ENCODE results near the gene RAB43.

RAB43 gene

GRCh38 chr3:129130291-129130813, 8.7 kb upstream of the RAB43 start:
- Mint-ChIP-seq H3K36me3 (ENCODE audit: low read depth) (peaks cover 77% of the 10 kb centered on the region), H3K27ac (no peak overlapping the region), H3K9me3 (no peaks in the 10 kb centered on the region), H3K4me3 (no peak overlapping the region), H3K27me3 (no peaks in the 10 kb centered on the region), H3K4me1 (ENCODE audit: low read depth) (peaks cover 12% of the 10 kb centered on the region)
- no peak for DNase-seq

DNA sequence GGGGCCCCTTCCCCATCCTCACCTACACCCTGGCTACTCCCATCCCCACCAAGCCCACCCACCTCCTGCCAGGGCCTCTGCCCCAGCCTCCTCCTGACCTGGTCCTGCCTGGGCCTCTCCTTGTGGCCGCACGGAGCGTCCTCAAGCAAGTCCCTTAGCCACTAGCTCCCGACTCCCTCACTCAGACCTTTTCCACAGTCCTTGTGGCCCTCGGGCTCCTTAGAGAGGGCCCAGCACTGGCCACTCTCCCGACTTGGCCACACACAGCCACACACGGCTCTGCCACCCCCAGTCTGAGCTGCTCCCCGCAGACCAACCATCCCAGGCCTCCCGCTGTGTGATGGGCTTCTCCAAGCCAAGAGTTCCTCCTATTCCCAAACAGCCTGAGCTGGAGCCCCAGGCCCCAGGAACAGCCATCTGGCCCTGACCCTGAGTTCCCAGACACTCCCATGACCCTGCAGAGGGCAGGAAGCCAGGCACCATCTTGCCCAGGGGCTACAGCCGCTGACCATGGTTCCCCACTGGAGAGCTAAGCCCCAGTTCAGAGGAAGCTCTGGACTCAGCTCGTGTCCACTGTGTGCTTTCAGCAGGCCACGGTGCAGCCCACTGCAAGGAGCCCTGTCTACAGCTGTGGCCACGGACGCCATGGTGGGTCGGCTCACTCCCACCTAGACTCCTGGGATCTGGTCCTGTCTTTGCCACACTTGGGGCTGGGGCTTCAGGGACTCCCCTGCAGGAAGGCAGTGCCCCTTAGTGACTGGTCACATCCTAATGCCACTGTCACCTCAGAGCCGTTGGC, 7.0 kb upstream of the RAB43 start:
- H3K4me3 Mint-ChIP-seq, result no peak overlapping the region
- peaks cover 63% of the 10 kb centered on the region for H3K36me3 Mint-ChIP-seq (ENCODE audit: low read depth)
- H3K27me3 Mint-ChIP-seq, result no peaks in the 10 kb centered on the region
- H3K9me3 Mint-ChIP-seq, result no peaks in the 10 kb centered on the region
- peak overlapping the region; percentile 30 for H3K27ac Mint-ChIP-seq
- no peak for DNase-seq
- H3K4me1 Mint-ChIP-seq (ENCODE audit: low read depth), result peaks cover 13% of the 10 kb centered on the region

- H3K4me1 Mint-ChIP-seq (ENCODE audit: low read depth), result peaks cover 16% of the 10 kb centered on the region
- H3K27ac Mint-ChIP-seq, result peak overlapping the region; percentile 66
- peaks cover 46% of the 10 kb centered on the region for H3K36me3 Mint-ChIP-seq (ENCODE audit: low read depth)
- DNase-seq, result no peak
- no peak overlapping the region for H3K4me3 Mint-ChIP-seq
- H3K9me3 Mint-ChIP-seq, result no peaks in the 10 kb centered on the region
- H3K27me3 Mint-ChIP-seq, result no peaks in the 10 kb centered on the region
Observed at GRCh38 chr3:129126726-129127280, 5.2 kb upstream of the RAB43 start.

- peaks cover 39% of the 10 kb centered on the region for H3K36me3 Mint-ChIP-seq (ENCODE audit: low read depth)
- peaks cover 28% of the 10 kb centered on the region for H3K4me1 Mint-ChIP-seq (ENCODE audit: low read depth)
- H3K9me3 Mint-ChIP-seq, result no peaks in the 10 kb centered on the region
- no peaks in the 10 kb centered on the region for H3K27me3 Mint-ChIP-seq
- peak overlapping the region; percentile 86 for H3K27ac Mint-ChIP-seq
- peak overlapping the region; percentile 10 for H3K4me3 Mint-ChIP-seq
- DNase-seq, result no peak
Observed at GRCh38 chr3:129123314-129124060, 1.9 kb upstream of the RAB43 start.

DNA sequence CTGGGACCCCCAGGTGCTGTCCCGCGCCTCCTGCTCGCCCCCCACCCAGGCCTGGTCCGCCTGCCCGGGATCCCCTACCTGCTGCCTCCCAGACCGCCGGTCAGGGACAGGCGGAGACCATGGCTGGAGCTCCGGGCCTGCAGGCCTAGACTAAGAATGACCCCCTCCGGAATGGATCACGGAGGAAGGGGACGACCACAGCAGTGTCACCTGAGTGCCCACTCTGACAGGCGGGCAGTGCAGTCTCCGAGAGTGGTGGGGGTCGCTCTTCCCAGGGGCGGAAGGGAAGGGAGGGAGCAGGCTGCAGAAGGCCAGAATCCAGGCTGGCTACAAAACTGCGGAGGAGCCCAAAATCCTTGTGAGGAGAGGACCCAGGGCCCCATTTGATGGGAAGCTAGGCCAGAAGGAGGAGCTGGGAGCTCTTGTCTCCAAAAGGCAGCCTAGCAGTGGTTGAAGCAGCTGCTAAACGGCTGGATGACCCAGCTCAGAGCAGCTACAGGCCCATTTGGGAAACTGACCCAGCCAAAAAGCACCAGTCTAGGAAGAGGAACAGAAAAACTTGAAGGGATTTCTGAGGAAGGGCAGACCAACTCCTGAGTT, 908 bp upstream of the RAB43 start:
- peaks cover 39% of the 10 kb centered on the region for H3K36me3 Mint-ChIP-seq (ENCODE audit: low read depth)
- DNase-seq, result no peak
- peak overlapping the region; percentile 66 for H3K4me3 Mint-ChIP-seq
- H3K27me3 Mint-ChIP-seq, result no peaks in the 10 kb centered on the region
- H3K4me1 Mint-ChIP-seq (ENCODE audit: low read depth), result peaks cover 38% of the 10 kb centered on the region
- no peaks in the 10 kb centered on the region for H3K9me3 Mint-ChIP-seq
- H3K27ac Mint-ChIP-seq, result peak overlapping the region; percentile 86

GRCh38 chr3:129121016-129121791, 400 bp downstream of the RAB43 start:
- Mint-ChIP-seq H3K27ac (peak overlapping the region; percentile 94), H3K36me3 (ENCODE audit: low read depth) (peaks cover 46% of the 10 kb centered on the region), H3K9me3 (no peaks in the 10 kb centered on the region), H3K4me3 (peak overlapping the region; percentile 85), H3K27me3 (no peaks in the 10 kb centered on the region), H3K4me1 (ENCODE audit: low read depth) (peaks cover 50% of the 10 kb centered on the region)
- DNase-seq, result peak; percentile 82

- Mint-ChIP-seq H3K9me3 (no peaks in the 10 kb centered on the region), H3K36me3 (ENCODE audit: low read depth) (peaks cover 52% of the 10 kb centered on the region), H3K4me1 (ENCODE audit: low read depth) (peaks cover 56% of the 10 kb centered on the region), H3K4me3 (peak overlapping the region; percentile 85), H3K27ac (peak overlapping the region; percentile 91), H3K27me3 (no peaks in the 10 kb centered on the region)
- peak; percentile 91 for DNase-seq
Observed at GRCh38 chr3:129120254-129121004, 1.2 kb downstream of the RAB43 start.

- H3K9me3 Mint-ChIP-seq, result no peaks in the 10 kb centered on the region
- peaks cover 59% of the 10 kb centered on the region for H3K36me3 Mint-ChIP-seq (ENCODE audit: low read depth)
- peak overlapping the region; percentile 85 for H3K4me3 Mint-ChIP-seq
- H3K27me3 Mint-ChIP-seq, result no peaks in the 10 kb centered on the region
- H3K27ac Mint-ChIP-seq, result peak overlapping the region; percentile 91
- H3K4me1 Mint-ChIP-seq (ENCODE audit: low read depth), result peaks cover 63% of the 10 kb centered on the region
- DNase-seq, result no peak
Observed at GRCh38 chr3:129119365-129120100, 2.1 kb downstream of the RAB43 start.

DNA sequence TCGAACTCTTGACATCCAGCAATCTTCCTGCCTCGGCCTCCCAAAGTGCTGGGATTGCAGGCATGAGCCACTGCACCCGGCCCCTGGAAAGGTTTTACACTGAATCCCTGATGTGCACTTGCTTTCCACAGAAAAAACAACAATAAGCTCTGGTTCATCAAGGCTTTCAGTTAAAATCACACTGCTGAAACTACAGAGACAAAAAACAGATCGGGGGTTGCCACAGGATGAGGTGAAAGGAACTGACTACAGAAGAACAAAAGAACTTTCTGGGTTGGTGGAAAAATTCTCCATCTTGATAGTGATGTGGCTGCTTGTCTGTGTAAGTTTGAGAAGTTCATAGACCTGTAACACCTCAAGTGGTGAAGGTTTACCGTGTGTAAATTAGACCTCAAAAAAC, 2.9 kb downstream of the RAB43 start:
- Mint-ChIP-seq H3K4me3 (peak overlapping the region; percentile 85), H3K36me3 (ENCODE audit: low read depth) (peaks cover 67% of the 10 kb centered on the region), H3K9me3 (no peaks in the 10 kb centered on the region), H3K27ac (peak overlapping the region; percentile 91), H3K4me1 (ENCODE audit: low read depth) (peaks cover 71% of the 10 kb centered on the region), H3K27me3 (no peaks in the 10 kb centered on the region)
- peak; percentile 55 for DNase-seq

DNA sequence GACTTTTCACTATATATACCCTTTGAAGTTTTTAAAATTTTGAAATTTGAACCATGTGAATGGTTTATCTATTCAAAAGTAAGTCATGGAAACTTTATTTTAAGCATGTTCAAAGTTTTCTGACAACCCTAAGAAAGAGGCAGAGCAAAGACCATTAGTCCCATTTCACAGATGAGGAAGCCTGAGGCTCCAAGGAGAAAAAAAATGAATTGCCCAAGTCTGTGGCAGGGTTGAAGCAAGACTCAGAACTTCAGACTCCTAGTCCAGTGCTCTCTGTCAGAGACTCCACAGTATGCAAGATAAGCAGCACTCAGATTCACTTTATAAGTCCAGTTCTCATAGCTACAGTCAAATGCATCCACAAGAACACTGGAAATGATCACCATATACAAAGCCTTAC, 4.5 kb downstream of the RAB43 start:
- peaks cover 78% of the 10 kb centered on the region for H3K36me3 Mint-ChIP-seq (ENCODE audit: low read depth)
- H3K4me1 Mint-ChIP-seq (ENCODE audit: low read depth), result peaks cover 72% of the 10 kb centered on the region

DNA sequence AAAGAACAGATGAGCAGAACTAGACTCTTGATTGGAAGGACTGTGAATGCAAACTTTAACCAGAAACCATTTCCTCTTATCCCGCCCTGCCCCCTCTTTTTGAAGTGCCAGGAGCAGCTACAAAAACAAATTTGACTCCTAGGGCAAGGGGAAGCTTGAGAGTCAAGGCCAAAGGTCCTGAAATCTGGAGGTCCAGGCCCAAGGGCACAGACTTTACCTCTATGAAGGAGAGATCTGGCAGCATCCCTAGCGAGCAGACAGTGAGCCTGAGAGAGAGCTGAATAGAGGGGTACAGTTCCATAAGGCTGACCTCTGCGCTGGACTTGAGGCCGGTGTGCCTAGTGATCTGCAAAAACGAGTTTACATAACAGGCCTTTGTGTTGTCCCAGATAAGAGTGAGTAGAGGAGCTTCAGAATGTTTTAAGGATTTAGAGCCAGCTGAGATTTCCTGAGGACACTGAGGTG, 5.1 kb downstream of the RAB43 start:
- Mint-ChIP-seq H3K4me3 (peak overlapping the region; percentile 68), H3K27me3 (no peaks in the 10 kb centered on the region), H3K36me3 (ENCODE audit: low read depth) (peaks cover 81% of the 10 kb centered on the region), H3K4me1 (ENCODE audit: low read depth) (peaks cover 74% of the 10 kb centered on the region), H3K9me3 (no peaks in the 10 kb centered on the region), H3K27ac (peak overlapping the region; percentile 91)
- DNase-seq, result no peak

More for the DNA sequence above, 4.5 kb downstream of the RAB43 start:
- no peaks in the 10 kb centered on the region for H3K9me3 Mint-ChIP-seq
- no peaks in the 10 kb centered on the region for H3K27me3 Mint-ChIP-seq
- DNase-seq, result no peak
- peak overlapping the region; percentile 91 for H3K27ac Mint-ChIP-seq
- H3K4me3 Mint-ChIP-seq, result peak overlapping the region; percentile 45

GRCh38 chr3:129114455-129114854, 7.1 kb downstream of the RAB43 start:
- Mint-ChIP-seq H3K36me3 (ENCODE audit: low read depth) (peaks cover 86% of the 10 kb centered on the region), H3K4me1 (ENCODE audit: low read depth) (peaks cover 89% of the 10 kb centered on the region), H3K27me3 (no peaks in the 10 kb centered on the region), H3K27ac (peak overlapping the region; percentile 94), H3K9me3 (no peaks in the 10 kb centered on the region), H3K4me3 (peak overlapping the region; percentile 35)
- DNase-seq, result no peak
